ENCODE data around the gene GXYLT2.

The GXYLT2 gene

DNA sequence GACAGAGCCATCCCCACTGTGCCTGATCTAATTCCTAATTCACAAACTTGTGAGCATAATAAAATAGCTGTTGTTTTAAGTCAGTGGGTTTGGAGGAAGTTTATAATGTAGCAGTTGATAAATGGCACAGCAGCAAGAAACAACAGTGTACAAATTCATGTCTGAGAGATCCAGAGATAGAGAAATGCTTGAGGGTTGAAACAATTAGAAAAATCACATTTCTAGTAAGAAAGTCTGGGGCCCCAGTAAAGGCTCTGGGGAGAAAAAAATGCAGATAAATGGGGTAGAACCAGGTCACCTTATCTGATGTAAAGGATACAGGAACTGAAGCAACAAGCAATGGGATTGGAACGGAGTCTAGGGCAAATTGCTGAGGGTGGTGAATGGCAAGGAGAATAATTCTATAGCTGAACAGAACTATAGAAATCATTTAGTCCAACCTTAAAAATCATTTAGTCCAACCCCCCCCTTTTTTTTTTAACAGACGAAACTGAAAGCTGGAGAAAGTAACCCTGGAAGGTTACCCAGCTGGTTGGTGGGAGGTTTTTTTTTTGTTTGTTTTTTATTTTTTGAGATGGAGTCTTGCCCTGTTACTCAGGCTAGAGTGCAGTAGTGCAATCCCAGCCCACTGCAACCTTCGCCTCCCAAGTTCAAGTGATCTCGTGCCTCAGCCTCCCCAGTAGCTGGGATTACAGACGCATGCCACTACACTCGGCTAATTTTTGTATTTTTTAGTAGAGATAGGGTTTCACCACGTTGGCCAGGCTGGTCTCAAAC lies 25.3 kb upstream of the GXYLT2 start:
- ChIA-PET POLR2A (no interaction called here), CTCF (interaction anchor here (0.6 to 1.0 kb wide), 3 partner anchors 8 to 26 kb away, joined by 3 to 5 read pairs (median 3); no protein-coding TSS in a partner anchor)
- peak; percentile 27; the same call in 1 of the 2 replicates for TF ChIP-seq ZNF335 (tag by site-specific recombination; conservative IDR thresholded peaks at IDR 0.05)
- TF ChIP-seq KLF16 (tag by site-specific recombination; IDR thresholded peaks at IDR 0.05) = no peak

GRCh38 chr3:72872183-72872582 lies 15.7 kb upstream of the GXYLT2 start:
- Histone ChIP-seq H3K4me3 (ENCODE audit: low read depth, low read length) (no peak overlapping the region), H3K27ac (ENCODE audit: extremely low read depth, low read depth, low read length) (no peak overlapping the region), H3K9me3 (ENCODE audit: control insufficient read depth, insufficient read depth, low read depth, low read length) (no peaks in the 10 kb centered on the region), H3K4me1 (ENCODE audit: control insufficient read depth, insufficient read depth, low read length) (no peaks in the 10 kb centered on the region), H3K36me3 (ENCODE audit: control insufficient read depth in 2 of 2, insufficient read depth in 1 of 2, low read length in 2 of 2) (no peaks in the 10 kb centered on the region)
- ChIA-PET POLR2A (no interaction called here), CTCF (no interaction called here)
- no peak for TF ChIP-seq ZNF157 (tag by site-specific recombination; IDR thresholded peaks at IDR 0.05)
- TF ChIP-seq ZNF10 (tag by site-specific recombination; IDR thresholded peaks at IDR 0.05) = no peak
- no peak for TF ChIP-seq ZNF596 (tag by site-specific recombination; IDR thresholded peaks at IDR 0.05)
- TF ChIP-seq, protein P1, sequence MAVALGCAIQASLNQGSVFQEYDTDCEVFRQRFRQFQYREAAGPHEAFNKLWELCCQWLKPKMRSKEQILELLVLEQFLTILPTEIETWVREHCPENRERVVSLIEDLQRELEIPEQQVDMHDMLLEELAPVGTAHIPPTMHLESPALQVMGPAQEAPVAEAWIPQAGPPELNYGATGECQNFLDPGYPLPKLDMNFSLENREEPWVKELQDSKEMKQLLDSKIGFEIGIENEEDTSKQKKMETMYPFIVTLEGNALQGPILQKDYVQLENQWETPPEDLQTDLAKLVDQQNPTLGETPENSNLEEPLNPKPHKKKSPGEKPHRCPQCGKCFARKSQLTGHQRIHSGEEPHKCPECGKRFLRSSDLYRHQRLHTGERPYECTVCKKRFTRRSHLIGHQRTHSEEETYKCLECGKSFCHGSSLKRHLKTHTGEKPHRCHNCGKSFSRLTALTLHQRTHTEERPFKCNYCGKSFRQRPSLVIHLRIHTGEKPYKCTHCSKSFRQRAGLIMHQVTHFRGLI (tag by site-specific recombination; IDR thresholded peaks at IDR 0.05) = no peak
- no peak for TF ChIP-seq ZNF785 (tag by site-specific recombination; IDR thresholded peaks at IDR 0.05)
- TF ChIP-seq, protein P2, sequence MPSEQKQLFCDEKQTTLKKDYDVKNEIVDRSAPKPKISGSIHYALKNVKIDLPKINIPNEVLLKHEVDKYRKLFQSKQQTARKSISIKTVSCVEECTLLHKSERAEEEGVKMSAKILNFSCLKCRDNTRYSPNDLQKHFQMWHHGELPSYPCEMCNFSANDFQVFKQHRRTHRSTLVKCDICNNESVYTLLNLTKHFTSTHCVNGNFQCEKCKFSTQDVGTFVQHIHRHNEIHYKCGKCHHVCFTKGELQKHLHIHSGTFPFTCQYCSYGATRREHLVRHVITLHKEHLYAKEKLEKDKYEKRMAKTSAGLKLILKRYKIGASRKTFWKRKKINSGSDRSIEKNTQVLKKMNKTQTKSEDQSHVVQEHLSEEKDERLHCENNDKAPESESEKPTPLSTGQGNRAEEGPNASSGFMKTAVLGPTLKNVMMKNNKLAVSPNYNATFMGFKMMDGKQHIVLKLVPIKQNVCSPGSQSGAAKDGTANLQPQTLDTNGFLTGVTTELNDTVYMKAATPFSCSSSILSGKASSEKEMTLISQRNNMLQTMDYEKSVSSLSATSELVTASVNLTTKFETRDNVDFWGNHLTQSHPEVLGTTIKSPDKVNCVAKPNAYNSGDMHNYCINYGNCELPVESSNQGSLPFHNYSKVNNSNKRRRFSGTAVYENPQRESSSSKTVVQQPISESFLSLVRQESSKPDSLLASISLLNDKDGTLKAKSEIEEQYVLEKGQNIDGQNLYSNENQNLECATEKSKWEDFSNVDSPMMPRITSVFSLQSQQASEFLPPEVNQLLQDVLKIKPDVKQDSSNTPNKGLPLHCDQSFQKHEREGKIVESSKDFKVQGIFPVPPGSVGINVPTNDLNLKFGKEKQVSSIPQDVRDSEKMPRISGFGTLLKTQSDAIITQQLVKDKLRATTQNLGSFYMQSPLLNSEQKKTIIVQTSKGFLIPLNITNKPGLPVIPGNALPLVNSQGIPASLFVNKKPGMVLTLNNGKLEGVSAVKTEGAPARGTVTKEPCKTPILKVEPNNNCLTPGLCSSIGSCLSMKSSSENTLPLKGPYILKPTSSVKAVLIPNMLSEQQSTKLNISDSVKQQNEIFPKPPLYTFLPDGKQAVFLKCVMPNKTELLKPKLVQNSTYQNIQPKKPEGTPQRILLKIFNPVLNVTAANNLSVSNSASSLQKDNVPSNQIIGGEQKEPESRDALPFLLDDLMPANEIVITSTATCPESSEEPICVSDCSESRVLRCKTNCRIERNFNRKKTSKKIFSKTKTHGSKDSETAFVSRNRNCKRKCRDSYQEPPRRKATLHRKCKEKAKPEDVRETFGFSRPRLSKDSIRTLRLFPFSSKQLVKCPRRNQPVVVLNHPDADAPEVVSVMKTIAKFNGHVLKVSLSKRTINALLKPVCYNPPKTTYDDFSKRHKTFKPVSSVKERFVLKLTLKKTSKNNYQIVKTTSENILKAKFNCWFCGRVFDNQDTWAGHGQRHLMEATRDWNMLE (tag by site-specific recombination; conservative IDR thresholded peaks at IDR 0.05; ENCODE audit: low read depth) = no peak
- no peak for TF ChIP-seq ZBTB8A (tag by site-specific recombination; IDR thresholded peaks at IDR 0.05)
- TF ChIP-seq ZNF19 (tag by site-specific recombination; IDR thresholded peaks at IDR 0.05; ENCODE audit: low read depth) = no peak
- no peak for TF ChIP-seq ZNF404 (tag by site-specific recombination; IDR thresholded peaks at IDR 0.05)
- TF ChIP-seq HOXC10 (CRISPR knock-in tag; IDR thresholded peaks at IDR 0.05) = no peak
- no peak for TF ChIP-seq KLF7 (tag by site-specific recombination; IDR thresholded peaks at IDR 0.05; ENCODE audit: borderline replicate concordance)

More for the DNA sequence above, 25.3 kb upstream of the GXYLT2 start:
- Histone ChIP-seq H3K4me3 (ENCODE audit: low read depth, low read length) (no peak overlapping the region), H3K36me3 (ENCODE audit: control insufficient read depth in 2 of 2, insufficient read depth in 1 of 2, low read length in 2 of 2) (no peaks in the 10 kb centered on the region), H3K9me3 (ENCODE audit: control insufficient read depth, insufficient read depth, low read depth, low read length) (no peaks in the 10 kb centered on the region), H3K4me1 (ENCODE audit: control insufficient read depth, insufficient read depth, low read length) (no peaks in the 10 kb centered on the region), H3K27ac (ENCODE audit: extremely low read depth, low read depth, low read length) (no peak overlapping the region)

DNA sequence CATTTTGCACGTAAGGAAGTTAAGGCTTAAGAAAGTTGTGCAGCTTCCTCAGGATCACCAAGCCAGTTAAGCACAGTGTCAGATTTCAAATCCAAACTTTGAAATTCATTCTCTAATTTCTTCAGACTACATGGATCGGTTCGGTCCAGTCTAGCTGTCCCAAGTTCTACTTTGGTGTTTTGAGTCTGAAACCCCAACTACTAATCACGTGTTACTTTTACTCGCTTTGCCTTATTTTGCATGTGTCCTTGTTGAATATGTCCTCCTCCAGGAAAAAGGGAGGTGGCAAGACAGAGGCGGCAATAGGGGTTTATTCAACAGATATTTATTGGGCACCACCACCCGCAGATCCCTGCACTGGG lies 522 bp upstream of the GXYLT2 start:
- ChIA-PET CTCF (interaction anchor here (0.5 to 2.3 kb wide), 7 partner anchors 19 to 1163 kb away, joined by 3 to 8 read pairs (median 3); no protein-coding TSS in a partner anchor), POLR2A (interaction anchor here (0.6 kb wide), 1 partner anchor 9 kb away, joined by 3 read pairs; no protein-coding TSS in a partner anchor)
- no peaks in the 10 kb centered on the region for H3K36me3 ChIP-seq (ENCODE audit: control insufficient read depth in 2 of 2, insufficient read depth in 1 of 2, low read length in 2 of 2)
- H3K4me1 ChIP-seq (ENCODE audit: control insufficient read depth, insufficient read depth, low read length) = peaks cover 16% of the 10 kb centered on the region
- no peak for TF ChIP-seq ZNF394 (tag by site-specific recombination; IDR thresholded peaks at IDR 0.05; ENCODE audit: borderline replicate concordance)
- TF ChIP-seq, protein P3, sequence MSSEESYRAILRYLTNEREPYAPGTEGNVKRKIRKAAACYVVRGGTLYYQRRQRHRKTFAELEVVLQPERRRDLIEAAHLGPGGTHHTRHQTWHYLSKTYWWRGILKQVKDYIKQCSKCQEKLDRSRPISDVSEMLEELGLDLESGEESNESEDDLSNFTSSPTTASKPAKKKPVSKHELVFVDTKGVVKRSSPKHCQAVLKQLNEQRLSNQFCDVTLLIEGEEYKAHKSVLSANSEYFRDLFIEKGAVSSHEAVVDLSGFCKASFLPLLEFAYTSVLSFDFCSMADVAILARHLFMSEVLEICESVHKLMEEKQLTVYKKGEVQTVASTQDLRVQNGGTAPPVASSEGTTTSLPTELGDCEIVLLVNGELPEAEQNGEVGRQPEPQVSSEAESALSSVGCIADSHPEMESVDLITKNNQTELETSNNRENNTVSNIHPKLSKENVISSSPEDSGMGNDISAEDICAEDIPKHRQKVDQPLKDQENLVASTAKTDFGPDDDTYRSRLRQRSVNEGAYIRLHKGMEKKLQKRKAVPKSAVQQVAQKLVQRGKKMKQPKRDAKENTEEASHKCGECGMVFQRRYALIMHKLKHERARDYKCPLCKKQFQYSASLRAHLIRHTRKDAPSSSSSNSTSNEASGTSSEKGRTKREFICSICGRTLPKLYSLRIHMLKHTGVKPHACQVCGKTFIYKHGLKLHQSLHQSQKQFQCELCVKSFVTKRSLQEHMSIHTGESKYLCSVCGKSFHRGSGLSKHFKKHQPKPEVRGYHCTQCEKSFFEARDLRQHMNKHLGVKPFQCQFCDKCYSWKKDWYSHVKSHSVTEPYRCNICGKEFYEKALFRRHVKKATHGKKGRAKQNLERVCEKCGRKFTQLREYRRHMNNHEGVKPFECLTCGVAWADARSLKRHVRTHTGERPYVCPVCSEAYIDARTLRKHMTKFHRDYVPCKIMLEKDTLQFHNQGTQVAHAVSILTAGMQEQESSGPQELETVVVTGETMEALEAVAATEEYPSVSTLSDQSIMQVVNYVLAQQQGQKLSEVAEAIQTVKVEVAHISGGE (tag by site-specific recombination; conservative IDR thresholded peaks at IDR 0.05; ENCODE audit: low read depth) = peak; percentile 58
- no peak overlapping the region; the same call in 1 of the 2 replicates for H3K27ac ChIP-seq (ENCODE audit: extremely low read depth, low read depth, low read length)
- peak overlapping the region; percentile 55 for H3K4me3 ChIP-seq (ENCODE audit: low read depth, low read length)
- H3K9me3 ChIP-seq (ENCODE audit: control insufficient read depth, insufficient read depth, low read depth, low read length) = no peaks in the 10 kb centered on the region

All from HEK293 (cell line).